NCI-H1048 (cell line): ENCODE data around the gene MLKL.
"Not testable (repeated sequence)": the region's sequence is repeated elsewhere in the genome, so short reads cannot be mapped to it uniquely, and the experiment has no call there.

Experiments used
- DNase-seq: peaks from one replicate; lab custom pipeline; 2025; lab: John Stamatoyannopoulos, UW

The MLKL gene

DNA sequence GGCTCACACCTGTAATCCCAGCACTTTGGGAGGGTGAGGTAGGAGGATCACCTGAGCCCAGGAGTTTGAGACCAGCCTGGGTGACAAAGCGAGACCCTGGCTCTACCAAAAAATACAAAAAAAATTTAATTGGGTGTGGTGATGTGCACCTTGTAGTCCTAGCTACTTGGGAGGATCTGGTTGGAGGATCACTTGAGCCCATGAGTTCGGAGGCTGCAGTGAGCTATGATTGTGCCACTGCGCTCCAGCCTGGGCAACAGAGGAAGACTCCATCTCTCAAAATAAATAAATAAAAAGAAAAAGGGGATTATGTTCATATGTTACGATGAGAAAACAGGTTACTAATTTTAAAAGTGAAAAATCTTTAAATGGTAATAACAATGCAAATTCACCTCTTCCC lies 996 bp downstream of the MLKL start:
- no peak for DNase-seq

DNA sequence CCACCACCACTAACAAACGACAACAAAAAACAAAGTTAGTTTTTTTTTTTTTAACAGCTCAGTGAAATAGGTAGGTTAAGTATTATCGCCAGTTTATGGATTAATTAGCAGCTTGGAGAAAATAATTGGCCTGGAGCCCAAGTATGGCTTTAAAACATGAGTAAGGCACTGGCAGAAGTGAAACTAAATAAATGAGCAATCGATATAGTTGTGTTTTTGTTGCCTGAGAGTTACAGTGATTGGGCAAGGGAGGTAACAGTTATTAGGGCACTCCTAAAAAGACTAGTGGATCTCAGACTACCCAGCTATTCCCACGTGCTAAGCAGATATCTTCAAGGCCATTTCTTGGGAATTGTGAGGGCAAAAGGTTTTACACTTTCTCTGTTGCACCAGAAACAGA lies 2.4 kb downstream of the MLKL start:
- no peak for DNase-seq

DNA sequence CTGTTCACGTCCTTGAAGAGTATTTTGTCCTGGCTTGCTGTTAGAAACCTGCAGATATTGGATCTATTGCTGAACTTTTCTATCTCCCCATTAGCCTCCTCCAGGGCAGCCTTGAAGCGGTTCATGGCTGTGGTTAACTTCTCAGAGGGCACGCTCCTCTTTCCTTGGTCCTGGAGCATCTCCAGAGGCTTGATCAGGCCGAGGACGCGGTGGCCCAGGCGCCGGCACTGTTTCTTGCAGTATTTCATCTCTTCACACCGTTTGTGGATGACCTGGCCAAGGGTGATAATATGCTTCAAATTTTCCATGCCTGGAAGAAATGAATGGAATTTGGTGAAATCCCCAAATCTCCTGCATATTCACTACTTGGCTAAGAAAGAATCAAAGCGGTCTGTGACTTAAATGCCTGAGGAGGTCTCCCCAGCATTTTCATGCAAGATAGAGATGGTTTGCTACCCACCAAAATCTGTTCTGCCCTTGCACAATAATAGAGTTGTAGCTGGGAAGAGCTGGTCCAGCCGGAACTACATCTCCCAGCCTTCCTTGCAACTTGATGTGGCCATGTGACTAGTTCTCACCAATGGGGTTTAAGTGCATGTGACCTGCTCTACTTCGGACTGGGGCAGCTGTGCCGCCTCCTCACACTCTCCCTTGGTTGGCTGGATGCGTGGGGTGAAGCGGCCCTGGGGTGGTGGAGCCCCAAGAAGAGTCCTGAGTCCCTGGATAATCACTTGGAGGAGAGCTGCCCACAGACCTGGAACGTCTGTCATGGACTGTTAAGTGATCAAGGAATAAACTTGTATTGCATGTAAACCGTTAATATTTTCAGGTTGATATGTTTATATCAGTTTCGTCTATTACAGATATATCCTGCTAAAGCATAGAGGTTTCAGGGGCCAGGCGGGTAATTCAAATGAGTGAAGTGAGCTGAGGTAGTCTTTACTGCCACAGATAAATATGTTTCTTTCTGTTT lies 4.9 kb downstream of the MLKL start:
- peak; percentile 15 for DNase-seq

DNA sequence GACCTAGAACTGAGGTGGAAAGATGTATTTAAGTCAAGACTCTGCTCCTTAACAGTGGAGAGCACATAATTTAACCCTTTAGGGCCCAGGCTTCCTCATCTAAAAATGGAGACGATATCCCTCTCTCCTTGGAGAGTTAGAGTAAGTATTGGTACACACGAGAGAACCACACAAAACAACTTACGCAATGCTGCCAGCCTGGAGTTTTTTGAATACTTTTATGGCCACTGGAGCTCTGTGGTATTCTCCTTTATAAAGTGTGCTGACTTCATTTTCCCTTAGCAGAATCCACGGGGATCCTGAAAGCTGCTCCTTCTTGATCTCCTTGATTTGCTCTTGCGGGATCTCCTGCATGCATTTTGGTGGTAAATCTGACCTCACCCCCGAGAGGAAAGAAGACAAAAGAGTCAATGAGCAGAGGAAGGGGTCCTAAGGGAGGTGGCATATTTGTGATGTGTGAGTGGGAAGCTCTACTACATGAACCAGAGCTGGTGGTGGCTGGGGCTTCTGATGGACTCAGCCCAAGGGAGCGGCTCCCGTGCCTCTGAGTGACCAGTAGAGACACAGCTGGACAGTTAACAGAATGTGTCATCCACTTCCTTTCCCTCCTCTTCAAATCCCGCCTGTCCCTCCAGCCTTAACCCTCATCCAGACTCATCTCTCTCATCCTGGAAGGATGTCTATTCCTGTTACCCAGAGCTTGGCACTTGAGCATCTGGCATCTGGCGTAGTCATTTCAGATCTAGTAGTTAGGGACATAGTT lies 9.4 kb downstream of the MLKL start:
- DNase-seq: no peak

DNA sequence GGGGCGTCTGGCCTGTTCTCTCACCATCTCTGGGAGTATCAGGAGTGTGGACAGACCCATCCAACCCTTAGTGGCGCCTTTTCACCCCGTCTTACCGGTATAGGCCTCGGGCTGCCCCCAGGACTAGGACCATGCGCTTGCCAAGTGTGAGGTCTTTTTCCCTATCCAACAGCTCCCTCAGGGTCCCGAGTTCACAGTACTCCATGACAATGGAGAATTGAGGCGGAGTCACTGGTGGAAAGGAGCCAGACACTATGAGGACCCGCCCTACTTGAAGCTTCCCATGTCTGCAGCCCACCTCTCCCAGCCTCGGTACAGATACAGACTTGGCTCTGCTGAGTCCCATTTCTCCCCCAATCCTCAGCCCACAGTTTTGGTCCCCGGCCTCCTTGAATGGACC lies 18.1 kb downstream of the MLKL start:
- DNase-seq: no peak

GRCh38 chr16:74680681-74681080 lies 20.0 kb downstream of the MLKL start:
- no peak for DNase-seq

DNA sequence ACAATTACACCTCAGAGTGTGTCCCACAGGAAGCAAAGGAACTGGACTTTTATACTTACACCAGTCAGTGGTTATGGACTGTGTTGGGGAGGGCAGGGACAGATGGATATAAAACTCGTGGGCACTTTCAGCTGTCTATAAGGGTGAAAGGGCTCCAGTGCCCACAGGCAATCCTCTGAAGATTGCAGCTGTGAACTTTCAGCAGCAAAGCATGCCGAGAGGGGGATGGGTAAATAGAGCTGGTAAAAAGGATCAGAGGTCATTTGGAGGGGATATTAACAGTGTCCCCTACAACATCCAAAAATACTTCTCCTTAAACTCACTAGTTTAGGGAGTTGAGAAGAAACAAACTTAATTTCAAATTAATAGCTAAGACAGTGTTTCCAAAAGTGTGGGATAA lies 20.7 kb downstream of the MLKL start:
- no peak for DNase-seq

DNA sequence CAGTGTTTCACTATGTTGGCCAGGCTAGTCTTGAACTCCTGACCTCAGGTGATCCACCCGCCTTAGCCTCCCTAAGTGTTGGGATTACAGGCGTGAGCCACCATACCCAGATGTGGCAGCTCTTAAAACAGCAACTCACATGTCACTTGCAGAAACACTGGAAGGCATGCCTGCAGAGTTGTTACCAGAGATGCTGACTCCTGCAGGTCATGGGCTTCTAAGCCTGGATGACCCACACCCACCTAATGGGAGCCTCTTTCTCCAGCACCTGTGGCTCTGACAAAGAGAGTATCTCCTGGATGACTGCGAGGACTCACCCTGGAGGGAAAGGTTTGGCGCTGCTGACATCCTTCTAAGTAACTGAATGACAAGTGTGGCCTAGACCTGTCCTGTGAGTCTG lies 22.8 kb downstream of the MLKL start:
- no peak for DNase-seq

- DNase-seq: no peak
Observed at GRCh38 chr16:74673876-74674275, 26.8 kb downstream of the MLKL start.

DNA sequence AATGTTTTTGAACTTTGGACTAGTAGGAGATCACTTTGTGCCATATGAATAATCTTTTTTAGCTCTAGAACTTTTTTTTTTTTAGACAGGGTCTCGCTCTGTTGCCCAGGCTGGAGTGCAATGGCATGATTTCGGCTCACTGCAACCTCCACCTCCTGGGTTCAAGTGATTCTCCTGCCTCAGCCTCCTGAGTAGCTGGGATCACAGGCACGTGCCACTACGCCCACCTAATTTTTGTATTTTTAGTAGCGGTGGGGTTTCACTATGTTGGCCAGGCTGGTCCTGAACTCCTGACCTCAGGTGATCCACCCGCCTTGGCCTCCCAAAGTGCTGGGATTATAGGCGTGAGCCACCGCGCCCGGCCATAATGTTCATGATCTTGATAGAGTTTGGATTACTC lies 31.8 kb downstream of the MLKL start:
- DNase-seq: not testable (repeated sequence)

DNA sequence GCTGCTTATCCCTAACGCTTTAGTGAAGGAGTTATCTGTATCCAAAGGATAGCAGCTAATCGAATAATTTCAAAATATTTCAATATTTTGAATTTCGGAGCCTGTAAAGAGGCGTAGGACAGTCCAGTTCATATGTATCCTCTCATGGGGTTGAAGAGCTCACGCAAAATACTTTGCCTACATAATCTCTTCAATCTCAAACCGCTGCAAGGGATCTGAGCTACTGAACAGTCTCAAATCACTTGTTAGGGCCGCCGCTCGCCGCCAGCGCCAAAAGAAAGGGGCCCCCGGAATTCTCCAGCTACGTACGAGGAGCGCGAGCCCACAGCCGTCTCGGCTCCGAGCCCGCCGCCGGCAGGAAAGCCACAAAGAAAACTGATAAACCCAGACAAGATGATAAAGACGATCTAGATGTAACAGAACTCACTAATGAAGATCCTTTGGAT lies 33.4 kb downstream of the MLKL start:
- no peak for DNase-seq

DNA sequence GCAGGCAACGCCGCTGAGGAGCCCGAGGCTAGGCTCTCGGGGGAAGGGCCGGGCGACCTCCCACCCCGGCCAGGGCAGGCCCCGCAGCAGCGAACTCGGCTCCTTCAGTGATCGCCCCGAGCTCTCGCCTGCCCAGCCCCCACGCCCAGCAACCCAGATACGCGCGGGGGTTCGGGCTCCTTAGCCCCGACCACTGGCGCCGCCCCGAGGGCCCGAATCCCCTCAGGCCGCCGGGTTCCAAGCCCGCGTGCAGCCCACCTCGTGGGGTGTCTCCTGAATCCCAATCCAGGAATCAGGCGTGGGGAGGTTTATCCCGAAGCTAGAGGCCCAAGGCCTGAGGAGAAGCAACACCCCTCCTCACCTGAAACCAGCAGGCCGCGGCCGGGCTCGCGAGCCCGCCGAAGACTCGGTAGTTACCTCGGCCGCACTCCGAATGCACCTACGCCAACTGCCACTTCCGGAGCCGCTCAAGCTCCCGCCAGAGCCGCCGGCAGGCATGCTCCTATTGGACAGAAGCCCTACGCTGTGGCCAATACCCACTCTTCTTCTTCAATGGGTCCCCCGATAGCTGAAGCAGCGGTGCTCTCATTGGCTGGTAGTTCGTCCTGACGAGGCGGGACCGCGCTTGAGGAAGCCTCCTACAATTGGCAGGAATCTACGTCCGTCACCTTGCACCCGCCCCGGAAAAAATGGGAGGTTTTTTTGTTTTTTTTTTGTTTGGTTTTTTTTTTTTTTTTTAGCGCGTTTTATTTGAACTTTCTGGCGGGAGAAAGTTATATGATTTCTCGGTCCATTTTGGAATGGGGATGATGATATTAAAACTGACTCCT lies 34.0 kb downstream of the MLKL start, which contains the start of gene RFWD3:
RFWD3 (minus strand) TSS at position 453 of the 830 bp plus-strand sequence. CDS start 5,428 bp downstream, outside the sequence.
- DNase-seq: peak; percentile 75

DNA sequence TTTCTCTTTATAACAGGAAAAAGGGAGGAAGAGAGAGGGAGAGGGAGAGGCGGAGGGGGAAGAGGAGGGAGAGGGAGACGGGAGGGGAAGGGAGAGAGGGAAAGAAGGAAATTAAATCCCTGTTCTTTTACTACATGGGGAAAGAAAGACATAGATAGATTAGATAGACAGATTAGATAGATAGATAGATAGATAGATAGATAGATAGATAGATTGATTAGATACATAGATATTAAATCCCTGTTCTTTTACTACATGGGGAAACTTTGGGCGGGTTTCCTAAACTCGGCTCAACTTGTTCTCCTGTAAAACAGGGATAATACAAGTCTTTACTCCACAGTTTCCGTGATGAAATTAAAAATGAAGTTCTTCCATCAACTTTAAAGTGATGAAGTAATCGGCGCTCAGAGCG lies 34.6 kb downstream of the MLKL start:
- DNase-seq: no peak

DNA sequence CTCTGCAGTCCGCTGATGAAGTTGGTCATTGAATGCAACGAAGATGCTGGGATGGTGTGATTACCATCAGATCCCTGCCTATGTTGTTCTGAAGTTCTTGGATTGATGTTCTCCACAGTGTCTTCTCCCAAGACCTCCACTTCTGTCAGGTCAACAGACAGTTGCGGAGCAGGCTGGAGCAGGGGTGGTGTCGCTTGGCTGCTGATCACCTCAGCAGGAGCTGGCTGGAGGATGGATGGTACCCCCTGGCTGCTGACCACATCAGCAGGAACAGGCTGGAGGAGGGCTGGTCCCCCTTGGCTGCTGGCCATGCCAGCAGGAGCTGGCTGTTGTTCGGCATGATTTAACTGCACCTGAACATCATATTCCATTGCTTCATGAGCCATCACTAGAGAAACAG lies 39.6 kb downstream of the MLKL start:
- DNase-seq: no peak

GRCh38 chr16:74660383-74660782 lies 40.3 kb downstream of the MLKL start:
- no peak for DNase-seq

GRCh38 chr16:74659041-74659440 lies 41.6 kb downstream of the MLKL start:
- no peak for DNase-seq

DNA sequence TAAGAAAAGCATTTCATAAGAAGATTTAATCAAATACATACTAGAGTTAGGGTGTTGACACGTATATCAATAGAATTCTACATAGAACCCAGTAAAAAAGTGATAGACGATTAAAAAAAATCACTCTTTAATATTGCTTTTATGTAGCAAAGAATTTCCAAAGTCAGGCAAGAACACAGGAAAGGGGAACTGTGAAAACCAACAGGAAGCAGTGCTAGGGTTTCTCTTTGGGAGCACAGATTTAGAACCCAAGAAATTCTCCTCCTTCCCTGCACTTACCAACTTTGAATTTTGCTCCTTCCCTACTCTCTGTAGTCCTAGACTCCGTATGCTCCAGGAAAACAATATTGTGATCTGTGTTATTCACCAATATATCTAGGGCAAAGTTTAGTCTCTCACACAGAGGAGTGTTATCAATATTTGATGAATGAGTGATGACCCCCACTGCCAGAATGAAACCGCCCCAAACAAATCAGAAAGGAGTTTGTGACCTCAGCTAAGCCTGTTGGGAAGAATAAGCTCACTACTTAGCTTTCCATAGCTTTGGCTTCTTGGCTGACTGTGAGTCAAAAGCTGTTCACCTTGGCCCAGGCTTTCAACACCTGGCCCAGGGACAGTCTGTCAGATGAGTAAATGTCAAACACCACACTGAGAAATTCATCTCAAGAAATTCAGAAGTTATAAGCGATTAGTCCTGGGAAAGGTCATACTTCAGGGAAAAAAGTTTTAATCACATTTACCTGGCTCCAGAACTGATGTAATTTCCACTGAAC lies 42.6 kb downstream of the MLKL start:
- DNase-seq: no peak

DNA sequence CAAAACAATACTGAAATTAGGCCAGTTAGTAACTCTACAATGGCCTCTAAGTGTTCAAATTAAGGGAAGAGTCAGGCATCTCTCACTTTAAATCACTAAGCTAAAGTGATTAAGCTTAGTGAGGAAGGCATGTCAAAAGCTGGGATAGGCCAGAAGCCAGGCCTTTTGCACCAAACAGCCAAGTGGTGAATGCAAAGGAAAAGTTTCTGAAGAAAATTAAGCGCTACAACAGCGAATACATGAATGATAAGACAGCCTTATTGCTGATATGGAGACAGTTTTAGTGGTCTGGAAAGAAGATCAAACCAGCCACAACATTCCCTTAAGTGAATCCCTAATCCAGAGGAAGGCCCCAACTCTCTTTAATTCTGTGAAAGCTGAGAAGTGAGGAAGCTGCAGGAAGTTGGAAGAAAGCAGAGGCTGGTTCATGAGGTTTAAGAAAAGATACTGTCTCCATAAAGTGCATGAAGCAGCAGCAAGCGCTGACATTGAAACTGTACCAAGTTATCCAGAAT lies 46.1 kb downstream of the MLKL start:
- no peak for DNase-seq

DNA sequence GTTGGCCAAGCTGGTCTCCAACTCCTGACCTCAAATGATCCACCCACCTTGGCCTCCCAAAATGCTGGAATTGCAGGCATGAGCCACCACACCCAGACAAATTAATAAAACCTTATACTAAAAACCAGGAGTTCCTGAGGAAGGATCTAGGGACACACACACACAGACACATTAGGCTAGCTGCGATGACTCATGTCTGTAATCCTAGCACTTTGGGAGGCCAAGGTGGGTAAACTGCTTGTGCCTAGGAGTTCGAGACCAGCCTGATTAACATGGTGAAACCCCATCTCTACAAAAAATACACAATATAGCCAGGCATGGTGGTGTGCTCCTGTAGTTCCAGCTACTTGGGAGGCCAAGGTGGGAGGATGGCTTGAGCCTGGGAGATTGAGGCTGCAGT lies 47.8 kb downstream of the MLKL start:
- DNase-seq: not testable (repeated sequence)

GRCh38 chr16:74652249-74652648 lies 48.4 kb downstream of the MLKL start:
- DNase-seq: no peak

DNA sequence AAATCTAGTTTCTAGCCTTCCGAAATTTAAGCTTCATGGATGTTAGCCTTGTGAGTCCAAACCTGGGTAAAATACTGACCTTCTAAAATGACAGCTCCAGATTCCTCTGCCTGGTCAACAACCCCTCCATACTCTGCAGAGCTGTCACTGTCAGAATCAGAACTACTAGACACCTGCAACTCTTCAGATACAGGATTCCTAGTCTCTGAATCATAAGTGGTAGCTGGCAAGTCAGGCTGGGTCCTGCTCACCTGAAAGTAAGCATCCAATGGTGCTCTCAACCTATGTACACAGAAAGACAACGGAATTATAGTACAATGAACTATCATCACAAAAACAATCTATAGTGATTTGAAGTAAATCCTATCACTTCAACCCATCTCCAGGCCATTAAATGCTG lies 48.8 kb downstream of the MLKL start:
- DNase-seq: no peak
